GM19193 (cell line): Measurements from ENCODE around the gene PNPLA4.

Experiments
- POLR2A ChIP-seq: IDR thresholded peaks from 4 replicates; pipeline ENCODE4 v1.6.1; 2011; ENCODE audit not compliant: insufficient read depth, insufficient read length; ENCODE audit errors: extremely low read depth

Gene PNPLA4, protein sequence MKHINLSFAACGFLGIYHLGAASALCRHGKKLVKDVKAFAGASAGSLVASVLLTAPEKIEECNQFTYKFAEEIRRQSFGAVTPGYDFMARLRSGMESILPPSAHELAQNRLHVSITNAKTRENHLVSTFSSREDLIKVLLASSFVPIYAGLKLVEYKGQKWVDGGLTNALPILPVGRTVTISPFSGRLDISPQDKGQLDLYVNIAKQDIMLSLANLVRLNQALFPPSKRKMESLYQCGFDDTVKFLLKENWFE

DNA sequence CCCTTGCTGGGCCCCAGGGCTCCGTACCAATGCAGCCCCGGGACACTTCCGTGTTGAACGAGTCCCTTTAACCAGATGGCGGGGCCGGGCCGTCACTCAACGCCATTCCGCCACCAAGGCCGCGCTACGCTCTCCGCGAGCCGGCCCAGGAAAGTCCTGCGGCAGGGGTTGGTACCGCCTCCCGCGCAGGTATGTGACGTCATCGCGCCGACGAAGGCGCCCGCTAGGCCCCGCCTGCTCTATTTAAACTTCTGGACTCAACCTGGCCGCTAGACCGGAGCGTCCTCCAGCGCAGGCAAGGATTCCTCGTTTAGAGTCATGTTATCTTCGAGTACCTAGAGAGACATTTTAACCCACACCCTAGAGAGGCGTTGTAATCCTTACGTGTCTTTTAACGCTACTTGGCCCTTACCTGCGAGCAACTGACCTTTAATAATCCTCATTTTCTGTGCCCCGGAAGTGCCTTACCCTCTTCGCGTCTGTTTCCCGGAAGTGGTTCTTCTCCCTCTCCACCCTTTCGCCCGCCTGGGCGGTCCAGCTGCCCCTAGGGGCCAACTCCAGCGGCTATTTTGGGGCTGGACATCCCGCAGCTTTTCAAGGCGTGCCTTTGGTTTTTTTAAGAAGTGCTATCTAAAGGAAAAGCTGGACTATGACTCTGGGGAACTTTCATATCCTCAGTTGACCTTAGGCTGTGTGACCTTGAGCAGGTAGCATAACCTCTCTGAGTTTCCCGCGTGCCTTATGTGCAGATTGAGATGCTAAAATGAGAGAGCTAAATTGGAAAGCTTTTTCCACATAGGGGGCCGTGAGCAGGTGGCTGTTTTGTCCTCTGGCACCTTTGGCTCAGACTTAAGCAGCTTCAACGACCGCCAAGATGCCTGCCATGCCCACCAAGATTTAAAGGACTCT lies at the start of gene PNPLA4:
PNPLA4 (minus strand) TSS at position 155 of the 909 bp plus-strand sequence. CDS start 1,294 bp downstream, outside the sequence.
- peak; percentile 89 for TF ChIP-seq POLR2A

GRCh38 chrX:7972586-7972985 lies 45.4 kb upstream of the PNPLA4 start:
- no peak for TF ChIP-seq POLR2A

- TF ChIP-seq POLR2A: no peak
Observed at GRCh38 chrX:7970428-7970827, 43.2 kb upstream of the PNPLA4 start.

GRCh38 chrX:7965436-7965835 lies 38.2 kb upstream of the PNPLA4 start:
- TF ChIP-seq POLR2A: no peak

DNA sequence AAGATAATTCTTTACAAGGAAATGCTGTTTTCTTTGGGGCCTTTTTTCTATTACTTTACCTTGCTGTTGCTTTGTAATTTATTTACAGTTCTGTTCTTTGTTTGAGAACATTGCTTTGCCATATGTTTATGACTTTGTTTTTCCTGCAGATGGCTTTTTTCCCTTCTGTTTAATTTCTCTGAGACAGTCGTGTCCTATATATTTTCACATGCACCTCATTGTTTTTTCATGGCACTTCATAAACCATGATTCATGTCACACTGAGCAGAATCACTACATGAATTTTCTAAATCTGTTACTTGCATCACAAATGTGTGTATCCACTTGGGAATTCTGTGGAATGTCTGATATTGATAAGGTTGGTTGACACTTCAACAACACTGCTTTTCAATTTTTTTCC lies 33.0 kb upstream of the PNPLA4 start:
- TF ChIP-seq POLR2A: no peak

DNA sequence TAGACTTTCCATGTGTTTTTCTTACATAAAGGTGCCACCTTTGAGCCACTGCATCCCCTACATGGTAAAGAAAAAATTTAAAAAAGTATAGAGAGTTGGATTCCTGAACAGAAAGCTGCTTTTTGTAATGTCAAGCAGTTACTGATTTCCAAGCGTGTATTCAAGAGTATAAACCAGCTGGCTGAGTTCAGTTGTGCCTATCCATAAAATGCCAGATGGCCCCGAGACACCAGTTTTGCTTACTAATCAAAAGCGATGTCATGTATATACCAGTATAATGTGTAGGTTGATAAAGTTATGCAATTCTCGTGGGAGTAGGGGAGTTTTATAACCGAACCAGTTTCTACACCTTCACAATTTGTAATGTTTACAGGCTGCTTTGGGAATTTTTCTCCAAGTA lies 26.2 kb upstream of the PNPLA4 start:
- no peak for TF ChIP-seq POLR2A

GRCh38 chrX:7950865-7951264 lies 23.7 kb upstream of the PNPLA4 start:
- no peak for TF ChIP-seq POLR2A

- no peak for TF ChIP-seq POLR2A
Observed at GRCh38 chrX:7948483-7948882, 21.3 kb upstream of the PNPLA4 start.

- TF ChIP-seq POLR2A: no peak
Observed at GRCh38 chrX:7946960-7947359, 19.7 kb upstream of the PNPLA4 start.

GRCh38 chrX:7943600-7944245 lies 16.5 kb upstream of the PNPLA4 start:
- TF ChIP-seq POLR2A: no peak

DNA sequence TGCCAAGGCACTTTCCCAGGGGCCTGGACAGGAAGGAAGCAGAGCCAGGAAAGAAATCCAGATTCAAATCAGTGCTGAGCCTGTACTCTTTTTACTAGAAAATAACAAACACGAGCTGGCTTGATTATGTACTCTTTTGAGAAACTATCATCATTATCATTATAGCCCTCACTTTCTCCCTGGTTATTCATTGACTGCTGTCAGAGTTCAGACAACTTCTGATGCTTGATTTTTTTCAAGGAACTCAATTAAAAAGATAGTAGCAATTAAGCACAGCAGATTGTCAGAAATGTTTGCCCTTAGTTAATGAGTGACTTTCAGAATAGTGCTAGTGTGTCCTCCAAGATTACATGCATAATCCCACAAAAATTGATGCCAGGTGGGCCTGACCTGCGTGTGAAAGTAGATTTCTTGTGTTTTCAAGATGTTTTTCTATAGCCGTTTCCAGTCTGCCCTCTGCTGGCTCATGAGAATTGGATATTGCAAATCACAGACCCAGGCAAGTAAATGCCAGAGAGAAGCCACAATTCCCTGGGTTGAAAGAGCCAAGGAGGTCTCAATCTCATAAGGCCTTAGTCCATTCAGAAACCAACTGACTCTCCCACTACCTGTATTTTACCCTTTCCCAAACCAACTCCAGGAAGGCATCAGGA lies 14.3 kb upstream of the PNPLA4 start:
- TF ChIP-seq POLR2A: no peak

DNA sequence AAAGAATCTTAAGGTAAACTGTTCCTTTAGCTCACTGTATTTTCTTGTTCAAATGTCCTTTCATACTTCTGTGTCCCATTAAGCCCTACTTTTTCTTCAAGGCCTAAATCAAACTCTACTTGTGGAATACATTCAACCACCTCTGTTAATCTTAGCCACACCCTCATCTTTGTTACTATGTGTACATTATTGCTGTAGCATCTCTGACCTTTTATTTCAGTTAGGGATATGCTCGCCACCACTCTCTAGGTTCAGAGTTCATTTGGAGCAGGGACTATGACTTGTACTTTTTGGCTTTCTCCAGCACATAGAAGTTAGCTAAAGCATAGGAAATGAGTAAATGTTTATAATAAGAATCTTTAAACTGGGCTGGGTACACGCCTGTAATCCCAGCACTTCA lies 6.8 kb upstream of the PNPLA4 start:
- TF ChIP-seq POLR2A: no peak

DNA sequence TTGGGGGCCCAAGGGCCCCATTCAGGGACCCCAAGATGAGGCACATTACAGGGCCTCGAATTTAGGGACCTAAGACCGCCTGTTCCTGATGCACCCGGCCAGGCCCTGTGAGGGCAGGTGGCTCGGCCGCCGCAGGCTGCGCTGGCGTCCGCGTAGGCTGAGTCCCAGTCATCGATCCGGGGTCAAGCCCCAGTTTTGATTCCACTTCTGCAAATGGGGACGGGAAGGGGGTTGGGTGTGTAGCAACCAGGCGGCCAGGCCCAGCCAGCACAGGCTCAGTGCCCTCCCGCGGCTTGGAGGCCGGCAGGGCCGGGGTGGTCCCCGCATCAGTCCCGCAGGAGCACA lies 327 bp downstream of the PNPLA4 start:
- no peak for TF ChIP-seq POLR2A

DNA sequence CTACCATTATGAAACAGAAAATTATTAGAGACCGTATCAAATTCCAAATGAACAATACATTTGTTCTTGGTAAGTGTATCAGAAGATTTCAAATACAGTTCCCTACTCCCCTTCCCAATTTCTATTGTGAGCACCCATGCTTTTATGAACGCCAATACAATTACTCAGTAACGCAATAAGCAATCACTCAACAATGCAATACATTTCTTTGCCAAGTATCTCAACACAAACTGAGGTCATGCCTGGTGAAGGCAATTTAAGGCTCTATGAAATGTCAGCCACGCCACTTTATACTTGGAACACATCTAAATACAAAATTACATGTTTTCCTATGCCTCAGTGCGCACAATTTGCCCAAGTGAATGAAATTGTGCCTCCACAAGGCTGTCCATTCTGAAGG lies 712 bp downstream of the PNPLA4 start:
- TF ChIP-seq POLR2A: no peak

- TF ChIP-seq POLR2A: no peak
Observed at GRCh38 chrX:7925867-7926472, 1.2 kb downstream of the PNPLA4 start.
